Fibroblast of the aortic adventitia (primary cell): ENCODE results near the gene ESRP2. TPM values are rescaled to one million over a fixed set of nuclear protein-coding genes. Genes with fewer than 3 reads are reported as not detected.
A peak's percentile ranks its signal among the peaks of the same experiment; 100 is the strongest.

Source experiments
- DNase-seq: peaks from one replicate; pipeline ENCODE4 v3.0.0-alpha.2; 2010; ENCODE audit warnings: low read depth
- H3K4me3 ChIP-seq: 2 replicates; pipeline ENCODE4 v1.5.1; 2011; ENCODE audit warnings: low read depth, mild to moderate bottlenecking, control low read depth, low read length, moderate library complexity
- CTCF ChIP-seq: IDR thresholded peaks from 2 replicates; pipeline ENCODE4 v1.5.1; 2011; ENCODE audit warnings: mild to moderate bottlenecking, low read length, control low read depth, inconsistent platforms; ENCODE audit not compliant: insufficient read depth
- total RNA-seq: library from RNA; depleted of rRNA; stranded (reverse); fragments of >200 nt; gene quantifications from 2 replicates; pipeline ENCODE4 v1.2.3, GENCODE V29; 2012; ENCODE audit warnings: low replicate concordance

The ESRP2 gene
- total RNA-seq, 1 donor = 0.18 TPM

GRCh38 chr16:68202091-68202519 is 33.8 kb downstream of the ESRP2 start:
- H3K4me3 ChIP-seq = no peak overlapping the region
- DNase-seq = no peak
- no peak for TF ChIP-seq CTCF

GRCh38 chr16:68200088-68200783 is 35.7 kb downstream of the ESRP2 start:
- DNase-seq = peak; percentile 43
- no peak overlapping the region for H3K4me3 ChIP-seq
- TF ChIP-seq CTCF = no peak

GRCh38 chr16:68197250-68197649 is 38.7 kb downstream of the ESRP2 start:
- no peak for TF ChIP-seq CTCF
- DNase-seq = no peak
- H3K4me3 ChIP-seq = no peak overlapping the region

- H3K4me3 ChIP-seq = no peak overlapping the region
- no peak for TF ChIP-seq CTCF
- no peak for DNase-seq
Measured at GRCh38 chr16:68194251-68194650, 41.7 kb downstream of the ESRP2 start.

GRCh38 chr16:68190736-68191510 is 45.0 kb downstream of the ESRP2 start:
- no peak overlapping the region for H3K4me3 ChIP-seq
- no peak for DNase-seq
- TF ChIP-seq CTCF = no peak

GRCh38 chr16:68190081-68190480 is 45.8 kb downstream of the ESRP2 start:
- no peak overlapping the region for H3K4me3 ChIP-seq
- TF ChIP-seq CTCF = no peak
- DNase-seq = no peak
